ENCODE results near the gene NDEL1. TPM values are rescaled to one million over a fixed set of nuclear protein-coding genes. Genes with fewer than 3 reads are reported as not detected.
A peak's percentile ranks its signal among the peaks of the same experiment; 100 is the strongest.

NDEL1 gene, protein sequence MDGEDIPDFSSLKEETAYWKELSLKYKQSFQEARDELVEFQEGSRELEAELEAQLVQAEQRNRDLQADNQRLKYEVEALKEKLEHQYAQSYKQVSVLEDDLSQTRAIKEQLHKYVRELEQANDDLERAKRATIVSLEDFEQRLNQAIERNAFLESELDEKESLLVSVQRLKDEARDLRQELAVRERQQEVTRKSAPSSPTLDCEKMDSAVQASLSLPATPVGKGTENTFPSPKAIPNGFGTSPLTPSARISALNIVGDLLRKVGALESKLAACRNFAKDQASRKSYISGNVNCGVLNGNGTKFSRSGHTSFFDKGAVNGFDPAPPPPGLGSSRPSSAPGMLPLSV
- 23.8 to 34.7 TPM (median 27.4 TPM) in 3 replicates for total RNA-seq (2021)
- percentile 83 among the genes with signal in this experiment for Bru-seq, nascent RNA
- long read RNA-seq, experiment 1, transcript NDEL1-201 (9 exons, 2,372 nt) = major isoform, 98 of 135 reads
- long read RNA-seq, experiment 1, partial matches to known transcripts = 7 of 135 reads
- long read RNA-seq, experiment 1, other reads (novel, unspliced or antisense) = 23 of 135 reads
- long read RNA-seq, experiment 2, transcript NDEL1-201 (9 exons, 2,372 nt) = major isoform, 17 of 35 reads
- long read RNA-seq, experiment 2, transcript NDEL1-204 (1 exons, 3,927 nt) = minor isoform, 9 of 35 reads
- long read RNA-seq, experiment 2, partial matches to known transcripts = 2 of 35 reads
- long read RNA-seq, experiment 2, other reads (novel, unspliced or antisense) = 7 of 35 reads
- long read RNA-seq, experiment 3, transcript NDEL1-201 (9 exons, 2,372 nt) = major isoform, 23 of 35 reads
- long read RNA-seq, experiment 3, partial matches to known transcripts = 3 of 35 reads
- long read RNA-seq, experiment 3, other reads (novel, unspliced or antisense) = 9 of 35 reads

GRCh38 chr17:8435245-8436168, at the start of gene NDEL1:
TSS of gene NDEL1 (plus strand) at chr17:8435884. CDS start at chr17:8444272, 8,388 bp downstream.
- CTCF ChIA-PET = interaction anchor here (0.7 to 2.0 kb wide), 8 partner anchors 25 to 453 kb away, joined by 3 to 21 read pairs (median 4); no protein-coding TSS in a partner anchor
- ATAC-seq (peak; percentile 98), DNase-seq (ENCODE audit: low spot score) (peak; percentile 99)
- H3K27me3 Mint-ChIP-seq (ENCODE audit: low read depth) = no peaks in the 10 kb centered on the region; the same call in 1 of the 2 replicates
- peaks cover 6% of the 10 kb centered on the region for H3K36me3 Mint-ChIP-seq
- H3K4me1 Mint-ChIP-seq = peaks cover 13% of the 10 kb centered on the region
- TF ChIP-seq RELA (CRISPR knock-in tag; IDR thresholded peaks at IDR 0.05; ENCODE audit: borderline replicate concordance) (no peak), SMAD3 (CRISPR knock-in tag; IDR thresholded peaks at IDR 0.05; ENCODE audit: borderline replicate concordance) (0 out of 2 replicates have a peak, but pooled peaks have one; percentile 23), TEAD1 (CRISPR knock-in tag; IDR thresholded peaks at IDR 0.05) (peak; percentile 78; the same call in 1 of the 2 replicates), ZBTB21 (CRISPR knock-in tag; IDR thresholded peaks at IDR 0.05; ENCODE audit: borderline replicate concordance) (no peak; the same call in 1 of the 2 replicates), CREB1 (CRISPR knock-in tag; IDR thresholded peaks at IDR 0.05) (no peak), ARID4B (CRISPR knock-in tag; IDR thresholded peaks at IDR 0.05; ENCODE audit: borderline replicate concordance) (peak; percentile 86; the same call in 1 of the 2 replicates), HMGXB4 (CRISPR knock-in tag; IDR thresholded peaks at IDR 0.05) (peak; percentile 92; the same call in 1 of the 2 replicates), MYBL2 (CRISPR knock-in tag; IDR thresholded peaks at IDR 0.05) (0 out of 2 replicates have a peak, but pooled peaks have one; percentile 25), KAT7 (CRISPR knock-in tag; IDR thresholded peaks at IDR 0.05; ENCODE audit: borderline replicate concordance) (0 out of 2 replicates have a peak, but pooled peaks have one; percentile 37), FOXK1 (CRISPR knock-in tag; IDR thresholded peaks at IDR 0.05) (peak; percentile 61), ESRRA (CRISPR knock-in tag; IDR thresholded peaks at IDR 0.05; ENCODE audit: borderline replicate concordance) (no peak), GABPB1 (CRISPR knock-in tag; IDR thresholded peaks at IDR 0.05) (0 out of 2 replicates have a peak, but pooled peaks have one; percentile 19), NFE2L1 (CRISPR knock-in tag; IDR thresholded peaks at IDR 0.05) (peak; percentile 75; the same call in 1 of the 2 replicates), ETV6 (CRISPR knock-in tag; IDR thresholded peaks at IDR 0.05) (0 out of 2 replicates have a peak, but pooled peaks have one; percentile 11), FOXP1 (CRISPR knock-in tag; IDR thresholded peaks at IDR 0.05; ENCODE audit: borderline replicate concordance) (peak; percentile 46; the same call in 1 of the 2 replicates), SP1 (CRISPR knock-in tag; conservative IDR thresholded peaks at IDR 0.05) (peak; percentile 77), ZNF423 (CRISPR knock-in tag; IDR thresholded peaks at IDR 0.05) (no peak)
- TF ChIP-seq, protein P1, sequence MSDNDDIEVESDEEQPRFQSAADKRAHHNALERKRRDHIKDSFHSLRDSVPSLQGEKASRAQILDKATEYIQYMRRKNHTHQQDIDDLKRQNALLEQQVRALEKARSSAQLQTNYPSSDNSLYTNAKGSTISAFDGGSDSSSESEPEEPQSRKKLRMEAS (CRISPR knock-in tag; IDR thresholded peaks at IDR 0.05) = peak; percentile 53; the same call in 1 of the 2 replicates
- TF ChIP-seq, protein P2, sequence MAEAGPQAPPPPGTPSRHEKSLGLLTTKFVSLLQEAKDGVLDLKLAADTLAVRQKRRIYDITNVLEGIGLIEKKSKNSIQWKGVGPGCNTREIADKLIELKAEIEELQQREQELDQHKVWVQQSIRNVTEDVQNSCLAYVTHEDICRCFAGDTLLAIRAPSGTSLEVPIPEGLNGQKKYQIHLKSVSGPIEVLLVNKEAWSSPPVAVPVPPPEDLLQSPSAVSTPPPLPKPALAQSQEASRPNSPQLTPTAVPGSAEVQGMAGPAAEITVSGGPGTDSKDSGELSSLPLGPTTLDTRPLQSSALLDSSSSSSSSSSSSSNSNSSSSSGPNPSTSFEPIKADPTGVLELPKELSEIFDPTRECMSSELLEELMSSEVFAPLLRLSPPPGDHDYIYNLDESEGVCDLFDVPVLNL (CRISPR knock-in tag; IDR thresholded peaks at IDR 0.05; ENCODE audit: borderline replicate concordance, low read depth) = no peak
- TF ChIP-seq, protein P3, sequence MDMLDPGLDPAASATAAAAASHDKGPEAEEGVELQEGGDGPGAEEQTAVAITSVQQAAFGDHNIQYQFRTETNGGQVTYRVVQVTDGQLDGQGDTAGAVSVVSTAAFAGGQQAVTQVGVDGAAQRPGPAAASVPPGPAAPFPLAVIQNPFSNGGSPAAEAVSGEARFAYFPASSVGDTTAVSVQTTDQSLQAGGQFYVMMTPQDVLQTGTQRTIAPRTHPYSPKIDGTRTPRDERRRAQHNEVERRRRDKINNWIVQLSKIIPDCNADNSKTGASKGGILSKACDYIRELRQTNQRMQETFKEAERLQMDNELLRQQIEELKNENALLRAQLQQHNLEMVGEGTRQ (CRISPR knock-in tag; IDR thresholded peaks at IDR 0.05) = no peak
- H3K9me3 Mint-ChIP-seq = no peaks in the 10 kb centered on the region
- H3K27ac Mint-ChIP-seq = peak within 1 kb of the TSS; percentile 99
- H3K4me3 Mint-ChIP-seq = peak within 1 kb of the TSS; percentile 89
- POLR2A ChIA-PET = interaction anchor here (0.9 to 1.5 kb wide), 5 partner anchors 34 to 195 kb away, joined by 3 to 5 read pairs (median 3); partner anchors contain the start of gene MYH10

Data from WTC11 (cell line).